HG03039 (cell line): ENCODE data around the gene DDR1.
"Not testable (repeated sequence)": the region's sequence is repeated elsewhere in the genome, so short reads cannot be mapped to it uniquely, and the experiment has no call there.

ENCODE experiments used
- ATAC-seq: cut with Tn5 transposase; IDR thresholded peaks from one replicate; pipeline ENCODE4 v1.9.1; 2021; ENCODE audit warnings: mild to moderate bottlenecking, moderate library complexity; ENCODE audit not compliant: unreplicated experiment

DDR1 gene

GRCh38 chr6:30891816-30892538 lies 7.7 kb downstream of the DDR1 start:
- no peak for ATAC-seq

GRCh38 chr6:30893001-30893591 lies 8.8 kb downstream of the DDR1 start:
- no peak for ATAC-seq

- no peak for ATAC-seq
Observed at GRCh38 chr6:30893666-30894065, 9.3 kb downstream of the DDR1 start.

- ATAC-seq = no peak
Observed at GRCh38 chr6:30894381-30894780, 10.1 kb downstream of the DDR1 start.

GRCh38 chr6:30894935-30895334 lies 10.6 kb downstream of the DDR1 start:
- ATAC-seq = no peak

- no peak for ATAC-seq
Observed at GRCh38 chr6:30895343-30895742, 11.0 kb downstream of the DDR1 start.

GRCh38 chr6:30896541-30896940 lies 12.2 kb downstream of the DDR1 start:
- ATAC-seq = no peak

GRCh38 chr6:30897882-30898281 lies 13.6 kb downstream of the DDR1 start:
- ATAC-seq = no peak

- ATAC-seq = no peak
Observed at GRCh38 chr6:30898750-30899360, 14.5 kb downstream of the DDR1 start.

GRCh38 chr6:30900863-30901417 lies 16.6 kb downstream of the DDR1 start:
- ATAC-seq = no peak

- no peak for ATAC-seq
Observed at GRCh38 chr6:30901436-30901835, 17.1 kb downstream of the DDR1 start.

GRCh38 chr6:30902196-30902595 lies 17.9 kb downstream of the DDR1 start:
- ATAC-seq = not testable (repeated sequence)

GRCh38 chr6:30902709-30903108 lies 18.4 kb downstream of the DDR1 start:
- ATAC-seq = no peak

GRCh38 chr6:30903236-30903635 lies 18.9 kb downstream of the DDR1 start:
- ATAC-seq = no peak

GRCh38 chr6:30907290-30907757 lies 23.0 kb downstream of the DDR1 start:
- not testable (repeated sequence) for ATAC-seq

GRCh38 chr6:30907758-30908591 lies 23.7 kb downstream of the DDR1 start, which contains the start of gene GTF2H4:
Gene GTF2H4 (plus strand): TSS chr6:30908207.
- ATAC-seq = peak; percentile 88

- no peak for ATAC-seq
Observed at GRCh38 chr6:30908700-30909099, 24.4 kb downstream of the DDR1 start.

GRCh38 chr6:30910473-30910872 lies 26.2 kb downstream of the DDR1 start:
- ATAC-seq = not testable (repeated sequence)

- ATAC-seq = no peak
Observed at GRCh38 chr6:30912746-30913520, 28.6 kb downstream of the DDR1 start.

- ATAC-seq = peak; percentile 2
Observed at GRCh38 chr6:30913721-30914075, 29.4 kb downstream of the DDR1 start.
